Endothelial cell of umbilical vein (primary cell): ENCODE results near the gene PCDH15.

Experiments used
- CTCF ChIP-seq, 2 donors: IDR thresholded peaks; 1 replicate in 1 of 2; 2 replicates in 1 of 2; pipeline ENCODE4 v1.5.1; 2011; ENCODE audit warnings: low read length in 2 of 2, mild to moderate bottlenecking in 2 of 2, moderate library complexity in 2 of 2, control low read depth in 1 of 2, inconsistent platforms in 1 of 2, low read depth in 1 of 2; ENCODE audit not compliant: insufficient read depth in 1 of 2; ENCODE audit errors: extremely low read depth in 1 of 2
- EZH2 ChIP-seq: IDR thresholded peaks from 2 replicates; pipeline ENCODE4 v1.6.1; 2012; ENCODE audit warnings: borderline replicate concordance, low read depth, mild to moderate bottlenecking, moderate library complexity, low read length, inconsistent platforms; ENCODE audit not compliant: severe bottlenecking
- GATA2 ChIP-seq: IDR thresholded peaks from 2 replicates; pipeline ENCODE4 v1.7.0; 2011; ENCODE audit warnings: low read depth, mild to moderate bottlenecking, moderate library complexity, mixed read lengths, low read length; ENCODE audit not compliant: insufficient read length, insufficient read depth
- JUN ChIP-seq: IDR thresholded peaks from 2 replicates; pipeline ENCODE4 v1.6.1; 2011; ENCODE audit warnings: borderline replicate concordance, low read depth; ENCODE audit not compliant: insufficient read length, insufficient read depth
- MAX ChIP-seq: IDR thresholded peaks from 2 replicates; pipeline ENCODE4 v1.6.1; 2011; ENCODE audit not compliant: insufficient read depth, insufficient read length
- POLR2A ChIP-seq: IDR thresholded peaks from 2 replicates; pipeline ENCODE4 v1.6.1; 2012; ENCODE audit warnings: low read depth, mild to moderate bottlenecking, control low read depth, low read length
- POLR2AphosphoS5 ChIP-seq: IDR thresholded peaks from 2 replicates; pipeline ENCODE4 v1.6.1; 2012; ENCODE audit warnings: low read depth, mild to moderate bottlenecking, control low read depth, low read length, moderate library complexity; ENCODE audit not compliant: insufficient read depth

GRCh38 chr10:54057357-54057756, 743.7 kb downstream of the PCDH15 start:
- TF ChIP-seq POLR2A (no peak), CTCF (IDR thresholded peaks at IDR 0.05; ENCODE audit: extremely low read depth in 1 of 2, insufficient read depth in 1 of 2, low read depth in 1 of 2, low read length in 2 of 2) (no peak), POLR2AphosphoS5 (no peak), JUN (no peak), EZH2 (no peak), GATA2 (no peak), MAX (no peak)
